NCI-H1417 (cell line): Measurements from ENCODE around the gene TNMD.

Experiments
- DNase-seq, 3 experiments: peaks; one replicate each; lab custom pipeline; 2025; lab: John Stamatoyannopoulos, UW

The TNMD gene

DNA sequence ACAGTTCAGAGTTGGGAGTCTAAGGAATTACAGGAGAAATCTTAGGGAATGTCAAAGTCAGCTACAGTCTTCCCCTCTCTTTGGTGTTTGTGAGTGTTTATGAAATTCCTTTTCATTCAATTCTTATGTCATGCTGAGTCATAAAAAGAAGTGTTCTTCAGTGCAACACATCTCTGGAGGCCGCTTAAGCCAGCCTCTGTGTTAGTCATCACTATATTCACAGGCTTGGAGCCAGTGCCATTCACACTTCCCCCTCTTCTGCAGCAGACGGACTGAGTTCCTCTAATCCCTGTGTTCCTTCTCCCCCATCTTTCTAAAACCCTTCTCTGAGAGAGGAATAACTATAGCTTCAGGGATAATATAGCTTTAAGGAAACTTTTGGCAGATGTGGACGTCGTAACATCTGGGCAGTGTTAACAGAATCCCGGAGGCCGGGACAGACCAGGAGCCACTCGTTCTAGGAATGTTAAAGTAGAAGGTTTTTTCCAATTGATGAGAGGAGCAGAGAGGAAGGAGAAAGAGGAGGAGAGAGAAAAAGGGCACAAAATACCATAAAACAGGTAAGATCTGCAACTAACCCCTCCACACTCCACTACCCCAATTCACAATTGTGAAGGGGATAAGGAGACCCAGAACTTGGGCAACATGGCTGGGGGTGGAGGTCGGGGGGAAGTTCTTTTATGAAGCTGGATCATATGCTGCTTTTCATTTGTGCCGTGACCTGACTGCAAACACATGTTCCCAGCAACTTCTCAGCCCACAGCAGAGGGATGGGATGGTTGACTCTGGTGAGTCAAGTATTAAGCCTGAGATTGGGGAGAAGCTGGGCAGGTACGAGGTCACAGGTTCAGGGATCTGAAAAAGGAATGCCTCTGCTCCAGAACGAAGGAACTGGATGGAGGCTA is 59.5 kb downstream of the TNMD start, which contains the start of gene SRPX2:
SRPX2 (plus strand) TSS at position 244 of the 905 bp plus-strand sequence. CDS start 2,124 bp downstream, outside the sequence.
- DNase-seq, result no peak

DNA sequence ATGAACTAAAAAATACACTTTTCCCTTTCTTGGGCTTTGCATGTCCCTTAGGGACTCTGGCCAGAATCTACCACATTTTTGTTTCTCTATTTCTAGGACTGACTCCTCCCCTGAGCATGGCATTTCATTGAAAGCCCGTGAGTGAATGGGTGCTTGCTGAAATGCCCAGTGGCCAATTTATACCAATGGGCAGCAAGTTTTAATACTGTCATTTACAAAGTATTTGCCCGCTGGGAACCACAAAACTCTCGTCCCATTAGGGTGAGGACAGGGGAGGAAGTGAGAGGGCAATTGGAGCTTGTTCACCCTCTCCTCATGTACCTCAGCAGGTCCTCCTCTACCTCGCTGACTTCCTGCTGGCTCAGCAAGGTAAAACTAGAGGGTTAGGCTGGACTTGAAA is 60.4 kb downstream of the TNMD start:
- no peak for DNase-seq

DNA sequence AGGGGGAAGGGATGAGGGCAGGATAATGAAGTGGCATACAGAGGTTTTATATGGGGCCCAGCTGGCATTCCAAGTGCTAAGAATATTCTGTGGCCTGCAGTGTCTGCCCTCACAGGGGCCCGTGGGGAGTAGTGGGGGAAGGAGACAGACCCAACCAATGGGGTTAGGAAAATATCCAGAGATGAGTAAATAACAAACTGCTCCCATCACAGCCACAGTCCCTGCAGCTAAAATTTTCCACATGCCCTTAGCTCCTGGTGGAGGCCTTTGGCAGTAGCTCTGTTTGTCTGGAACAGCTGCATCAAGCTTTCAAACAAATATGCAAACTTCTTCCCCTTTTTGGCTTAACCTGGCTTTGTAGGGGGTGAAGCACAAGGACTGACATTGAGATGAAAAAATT is 62.4 kb downstream of the TNMD start:
- DNase-seq, result no peak

DNA sequence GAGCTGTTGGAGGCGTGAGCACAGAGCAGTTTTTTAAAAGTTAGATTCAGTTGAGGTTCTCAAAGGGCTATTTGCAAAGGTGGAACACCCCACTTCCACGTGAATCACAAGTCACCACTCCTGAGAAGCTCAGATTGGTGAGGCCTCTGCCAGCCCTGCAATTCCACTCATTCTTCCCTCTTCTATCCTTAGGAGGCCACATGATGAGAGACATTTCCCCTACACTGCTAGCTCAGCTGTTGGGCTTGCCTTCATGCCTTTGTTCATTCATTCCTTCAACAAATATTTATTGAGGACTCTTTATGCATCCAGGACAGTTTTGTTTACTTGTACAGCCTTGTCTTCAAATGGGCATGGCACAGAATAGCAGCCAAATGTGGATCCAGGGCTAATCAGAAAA is 63.0 kb downstream of the TNMD start:
- no peak for DNase-seq

DNA sequence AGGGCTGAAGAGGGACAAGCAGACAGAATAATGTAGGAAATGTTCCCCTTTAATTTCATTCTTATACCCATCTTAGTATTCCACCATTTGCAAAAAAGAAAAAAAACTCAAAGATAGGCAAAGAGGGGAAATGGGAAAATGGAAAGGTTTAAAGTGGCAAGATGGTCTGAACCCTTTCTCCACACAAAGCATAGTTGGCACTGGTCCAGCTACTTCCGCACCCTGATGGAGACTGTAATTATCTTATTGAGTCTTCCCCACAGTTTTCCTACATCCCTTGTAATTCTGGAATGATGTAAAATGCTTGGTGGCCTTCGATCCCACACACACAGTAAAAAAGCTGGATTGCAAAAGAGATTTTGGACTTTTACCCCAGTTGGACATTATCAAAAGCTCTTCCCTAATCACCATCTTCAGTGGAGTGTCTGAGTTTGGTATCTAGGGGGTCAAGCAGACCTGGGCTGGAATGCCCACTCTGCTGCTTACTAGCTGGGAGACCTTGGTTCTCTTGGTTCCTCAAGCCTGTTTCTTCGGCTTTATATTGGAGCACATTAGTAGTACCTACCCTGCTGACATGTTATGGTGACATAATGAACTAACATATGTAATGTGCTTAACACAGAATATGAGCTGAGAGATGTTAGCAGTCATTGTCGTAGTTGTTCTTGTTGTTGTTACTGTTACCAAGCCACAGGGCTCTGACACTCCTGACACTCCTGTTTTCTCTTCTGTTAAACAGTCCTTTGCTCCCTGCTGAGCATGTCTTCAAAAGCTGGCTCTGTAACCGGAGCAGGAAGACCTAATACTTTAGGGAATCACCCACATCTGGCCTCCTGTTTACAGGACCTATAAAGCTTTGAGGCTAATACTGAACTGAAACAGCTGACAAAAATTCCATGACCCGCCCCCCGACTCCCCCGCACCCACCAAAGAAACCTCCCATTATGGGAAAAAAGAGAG is 64.0 kb downstream of the TNMD start:
- DNase-seq, result peak in 1 of 3 experiments; percentile 52
